Stimulated activated CD8-positive, alpha-beta memory T cell treated with anti-CD3 and anti-CD28 coated beads, Interleukin-15, amount 100 ng/mL, for 4 hours (primary cell): ENCODE results near the gene ZDHHC4.

Experiments
- DNase-seq, 2 donors: peaks; one replicate each; pipeline ENCODE4 v3.0.0-alpha.2; 2020; ENCODE audit warnings: low read depth in 2 of 2

The ZDHHC4 gene

GRCh38 chr7:6606866-6607583 lies 29.8 kb downstream of the ZDHHC4 start:
- DNase-seq, result no peak

- no peak for DNase-seq
These were observed 30.4 kb downstream of the ZDHHC4 start for GRCh38 chr7:6607651-6608051.

- no peak for DNase-seq
These were observed 30.8 kb downstream of the ZDHHC4 start for GRCh38 chr7:6608081-6608480.

GRCh38 chr7:6608794-6609193 lies 31.5 kb downstream of the ZDHHC4 start:
- no peak for DNase-seq

GRCh38 chr7:6612819-6613218 lies 35.6 kb downstream of the ZDHHC4 start:
- no peak for DNase-seq

DNA sequence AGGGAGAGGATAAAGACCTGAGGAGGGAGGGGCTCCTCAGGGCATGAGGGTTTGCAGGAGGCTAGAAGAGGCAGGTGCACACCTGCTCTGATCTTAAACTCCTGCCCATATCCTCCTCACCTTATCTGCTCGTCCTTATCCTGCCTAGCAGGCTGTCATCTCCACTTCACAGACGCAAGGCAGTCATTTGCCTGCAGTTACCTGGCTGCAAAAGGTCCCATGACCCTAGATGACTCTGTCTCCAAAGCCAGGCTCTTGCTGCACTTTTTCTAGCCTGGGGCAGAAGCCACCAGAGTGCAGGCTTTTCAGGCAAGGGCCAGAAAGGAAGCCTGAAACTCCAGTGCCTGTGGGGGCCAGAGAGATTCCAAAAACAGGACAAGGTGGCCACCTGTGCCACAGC lies 36.5 kb downstream of the ZDHHC4 start:
- DNase-seq, result no peak

DNA sequence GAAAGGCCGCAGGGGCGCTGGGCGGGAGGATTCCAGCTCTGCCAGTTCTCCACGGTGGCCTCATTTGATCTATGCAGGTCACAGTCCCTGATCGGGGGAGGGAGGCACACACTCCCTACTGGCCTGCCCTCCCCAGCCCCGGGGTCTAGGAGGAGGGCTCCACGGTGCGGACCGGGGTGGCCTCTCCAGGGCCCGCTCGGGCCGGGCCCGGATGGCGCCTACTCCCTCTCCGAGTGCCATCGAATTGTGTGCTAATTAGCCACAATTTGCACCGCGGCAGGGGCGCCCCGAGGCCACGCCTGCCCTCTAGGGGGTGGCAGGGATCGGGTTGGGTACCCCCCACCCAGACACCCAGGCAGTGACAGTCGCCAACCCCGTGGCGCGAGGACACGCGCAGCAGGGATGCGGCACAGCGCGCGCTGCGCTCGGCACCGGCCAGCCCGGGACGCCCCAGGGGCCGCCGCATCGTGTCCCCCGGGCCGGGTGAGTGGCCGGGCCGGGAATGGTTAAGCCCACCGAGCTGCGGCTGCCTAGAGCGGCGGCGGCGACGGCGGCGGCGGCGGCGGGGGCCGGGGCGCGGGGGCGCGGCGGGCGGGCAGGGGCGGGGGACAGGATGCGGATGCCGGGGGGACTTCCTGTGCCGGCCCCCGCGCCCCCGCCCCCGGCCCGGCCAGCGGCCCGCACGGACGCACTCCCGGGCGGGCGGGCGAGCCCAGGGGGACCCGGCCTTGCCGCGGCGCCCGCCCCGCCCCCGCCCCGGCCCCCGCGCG lies 37.9 kb downstream of the ZDHHC4 start, which contains the start of gene ZNF853:
Gene ZNF853, plus strand, starts transcription at position 658 of the 770 bp plus-strand sequence. CDS start 565 bp downstream, outside the sequence.
- no peak for DNase-seq

DNA sequence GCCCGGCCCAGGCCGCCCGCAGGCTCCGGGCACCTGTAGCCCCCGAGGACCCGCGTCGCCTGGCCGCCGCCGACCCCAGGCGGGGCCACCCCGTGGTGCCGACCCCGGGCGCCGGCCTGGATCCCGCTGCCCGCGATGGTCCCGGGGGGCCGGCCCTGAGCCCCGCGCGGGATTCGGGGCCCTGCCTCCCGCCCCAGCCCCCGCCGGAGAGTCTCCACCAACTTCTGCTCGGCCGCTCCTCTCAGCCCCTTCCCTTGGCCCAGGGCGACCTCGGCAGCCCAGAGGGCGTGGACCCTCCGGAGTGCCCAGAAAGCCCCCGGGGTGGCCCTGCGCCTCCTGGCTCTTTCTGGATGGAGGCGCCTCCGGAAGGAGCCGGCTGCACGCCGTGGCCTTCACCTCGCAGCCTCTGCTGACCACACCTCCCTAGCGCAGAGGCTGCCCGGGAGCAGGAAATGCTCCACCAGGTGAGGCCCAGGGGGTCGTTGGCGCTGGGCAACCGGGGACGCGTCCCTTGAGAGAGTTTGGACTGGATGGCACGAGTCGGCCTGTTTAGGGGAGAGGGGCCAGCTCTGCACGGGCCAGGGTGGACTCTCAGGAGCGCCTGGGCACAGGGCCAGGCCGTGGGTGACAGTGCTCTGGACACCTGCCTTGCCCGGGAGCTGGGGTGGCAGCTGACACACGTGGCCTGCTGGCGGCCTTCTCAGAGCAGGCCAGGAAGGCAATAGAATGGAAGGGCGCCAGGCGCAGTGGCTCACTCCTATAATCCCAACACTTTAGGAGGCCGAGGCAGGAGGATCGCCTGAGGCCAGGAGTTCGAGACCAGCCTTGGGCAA lies 38.7 kb downstream of the ZDHHC4 start:
- no peak for DNase-seq

DNA sequence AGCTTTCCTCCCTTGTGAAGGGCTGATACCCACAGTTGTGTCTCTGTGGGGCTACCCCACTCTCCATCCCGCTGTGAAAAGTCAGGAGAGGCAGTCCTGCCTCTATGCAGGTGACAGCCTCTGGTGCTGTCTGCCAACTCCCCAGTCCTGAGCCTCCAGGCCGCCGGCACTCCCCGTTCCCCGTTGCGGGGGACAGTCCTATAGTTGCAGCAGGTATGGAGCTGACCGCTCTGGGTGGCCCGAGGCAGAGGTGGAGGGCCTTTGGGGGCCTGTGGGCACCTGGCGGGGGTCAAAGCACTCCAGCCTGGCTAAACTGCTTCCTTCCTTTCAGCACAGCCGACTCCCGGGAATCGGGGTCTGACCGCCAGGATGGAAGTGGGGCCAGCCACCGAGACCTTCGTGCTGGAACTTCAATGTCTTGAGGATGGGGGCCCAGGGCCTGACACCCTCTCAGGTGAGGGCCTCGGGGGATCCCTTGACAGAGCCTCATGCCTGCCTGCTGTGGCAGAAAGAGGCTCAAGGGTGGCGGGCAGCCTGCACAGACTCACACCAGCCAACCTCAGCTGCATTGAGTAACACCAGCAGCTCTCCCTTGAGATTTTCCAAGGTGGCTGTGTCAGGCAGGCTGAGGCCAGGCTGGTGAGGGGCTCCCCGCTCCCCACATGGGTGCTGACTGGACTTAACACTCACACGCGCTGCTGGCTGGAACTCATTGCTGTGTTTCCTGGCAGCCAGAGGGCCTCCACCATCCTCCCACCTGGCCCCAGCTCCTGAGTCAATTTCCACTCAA lies 39.8 kb downstream of the ZDHHC4 start:
- no peak for DNase-seq

- no peak for DNase-seq
These were observed 41.4 kb downstream of the ZDHHC4 start for GRCh38 chr7:6618621-6619020.

DNA sequence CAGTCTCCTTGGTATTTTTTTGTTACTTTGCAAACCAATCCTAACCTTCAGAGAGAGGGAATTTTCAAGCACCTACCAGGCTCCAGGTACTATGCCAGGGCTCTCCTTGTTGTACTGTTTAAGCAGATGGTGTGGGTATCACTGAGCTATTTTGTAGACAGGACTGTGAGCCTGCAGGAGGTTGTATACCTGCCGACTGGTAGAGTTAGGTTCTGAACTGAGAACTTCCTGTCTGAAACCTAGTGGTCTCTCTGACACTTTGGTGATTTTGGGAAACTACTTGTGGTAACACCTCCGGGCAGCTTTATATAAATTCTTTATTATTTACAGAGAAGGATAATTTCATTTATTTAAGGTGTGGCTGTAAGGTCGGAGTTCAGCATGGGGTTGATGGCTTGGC lies 42.7 kb downstream of the ZDHHC4 start:
- DNase-seq, result no peak

DNA sequence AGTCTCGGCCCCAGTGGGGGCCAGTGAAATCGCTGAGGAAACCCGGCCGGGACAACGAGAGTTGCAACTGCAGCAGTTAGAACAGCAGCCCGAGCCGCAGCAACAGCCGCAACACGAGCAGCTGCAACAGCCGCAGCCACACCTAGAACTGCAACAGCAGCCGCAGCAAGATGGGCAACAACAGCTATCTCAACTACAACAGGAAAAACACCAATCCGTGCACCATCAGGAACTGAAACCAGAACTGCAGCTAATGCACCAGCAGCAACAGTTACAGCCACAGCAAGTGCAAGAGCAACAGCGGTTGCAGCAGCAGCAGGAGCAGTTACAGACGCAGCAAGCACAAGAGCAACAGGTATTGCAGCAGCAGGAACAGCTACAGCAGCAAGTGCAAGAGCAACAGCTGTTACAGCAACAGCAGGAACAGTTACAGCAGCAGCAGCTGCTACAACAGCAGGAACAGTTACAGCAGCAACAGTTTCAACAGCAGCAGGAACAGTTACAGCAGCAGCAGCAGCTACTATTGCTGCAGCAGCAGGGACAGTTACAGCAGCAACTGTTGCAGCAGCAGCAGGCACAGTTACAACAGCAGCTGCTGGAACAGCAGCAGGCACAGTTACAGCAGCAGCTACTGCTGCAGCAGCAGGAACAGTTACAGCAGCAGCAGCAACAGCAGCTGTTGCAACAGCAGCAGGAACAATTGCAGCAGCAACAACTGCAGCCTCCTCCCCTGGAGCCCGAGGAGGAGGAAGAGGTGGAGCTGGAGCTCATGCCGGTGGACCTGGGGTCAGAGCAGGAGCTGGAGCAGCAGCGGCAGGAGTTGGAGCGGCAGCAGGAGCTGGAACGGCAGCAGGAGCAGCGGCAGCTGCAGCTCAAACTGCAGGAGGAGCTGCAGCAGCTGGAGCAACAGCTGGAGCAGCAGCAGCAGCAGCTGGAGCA lies 44.2 kb downstream of the ZDHHC4 start:
- DNase-seq, result no peak

DNA sequence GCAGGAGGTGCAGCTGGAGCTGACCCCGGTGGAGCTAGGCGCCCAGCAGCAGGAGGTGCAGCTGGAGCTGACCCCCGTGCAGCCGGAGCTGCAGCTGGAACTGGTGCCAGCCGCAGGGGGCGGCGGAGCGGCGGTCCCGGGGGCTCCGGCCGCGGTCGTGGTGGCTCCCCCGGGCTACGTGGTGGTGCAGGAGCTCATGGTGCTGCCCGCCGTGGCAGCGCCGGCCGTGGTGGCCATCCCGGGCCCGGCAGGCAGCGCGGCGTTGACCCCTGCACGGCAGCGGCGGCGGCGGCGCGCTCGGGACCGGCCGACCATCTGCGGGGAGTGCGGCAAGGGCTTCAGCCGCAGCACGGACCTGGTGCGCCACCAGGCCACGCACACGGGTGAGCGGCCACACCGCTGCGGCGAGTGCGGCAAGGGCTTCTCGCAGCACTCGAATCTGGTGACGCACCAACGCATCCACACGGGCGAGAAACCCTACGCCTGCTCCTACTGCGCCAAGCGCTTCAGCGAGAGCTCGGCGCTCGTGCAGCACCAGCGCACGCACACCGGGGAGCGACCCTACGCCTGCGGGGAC lies 45.0 kb downstream of the ZDHHC4 start:
- no peak for DNase-seq

GRCh38 chr7:6623589-6624245 lies 46.5 kb downstream of the ZDHHC4 start:
- no peak for DNase-seq

DNA sequence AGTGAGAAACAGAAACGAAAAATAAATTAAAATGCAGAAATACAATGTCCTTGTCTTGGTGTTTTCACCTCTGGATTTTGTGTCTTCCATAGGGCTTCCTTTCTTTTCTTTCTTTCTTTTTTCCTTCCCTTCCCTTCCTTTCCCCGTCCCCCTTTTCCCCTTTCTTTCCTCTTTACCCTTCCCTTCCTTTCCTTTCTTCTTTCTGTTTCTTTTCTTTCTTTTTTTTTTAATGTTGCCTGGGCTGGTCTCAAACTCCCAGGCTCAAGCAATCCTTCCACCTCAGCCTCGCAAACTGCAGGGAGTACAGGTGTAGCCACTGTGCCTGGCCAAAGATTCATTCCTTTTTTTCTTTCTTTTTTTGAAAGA lies 47.0 kb downstream of the ZDHHC4 start:
- no peak for DNase-seq

DNA sequence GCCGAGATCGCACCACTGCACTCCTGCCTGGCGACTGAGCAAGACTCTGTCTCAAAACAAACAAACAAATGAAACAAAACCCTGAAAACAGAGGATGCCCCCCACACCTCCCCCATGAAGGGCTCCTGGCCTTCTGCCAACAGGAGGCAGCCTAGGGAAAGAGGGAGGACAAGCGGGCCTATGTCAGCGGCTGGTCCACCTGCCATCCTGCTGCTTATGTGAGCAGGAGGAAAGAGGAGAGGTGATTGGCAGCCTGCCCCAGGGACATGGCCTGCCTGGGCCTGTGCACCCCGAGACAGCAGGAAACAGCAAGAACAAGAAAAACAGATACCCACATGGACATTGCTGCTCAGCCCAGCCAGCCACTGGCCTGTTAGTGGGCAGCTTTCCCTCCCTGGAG lies 50.8 kb downstream of the ZDHHC4 start:
- no peak for DNase-seq

DNA sequence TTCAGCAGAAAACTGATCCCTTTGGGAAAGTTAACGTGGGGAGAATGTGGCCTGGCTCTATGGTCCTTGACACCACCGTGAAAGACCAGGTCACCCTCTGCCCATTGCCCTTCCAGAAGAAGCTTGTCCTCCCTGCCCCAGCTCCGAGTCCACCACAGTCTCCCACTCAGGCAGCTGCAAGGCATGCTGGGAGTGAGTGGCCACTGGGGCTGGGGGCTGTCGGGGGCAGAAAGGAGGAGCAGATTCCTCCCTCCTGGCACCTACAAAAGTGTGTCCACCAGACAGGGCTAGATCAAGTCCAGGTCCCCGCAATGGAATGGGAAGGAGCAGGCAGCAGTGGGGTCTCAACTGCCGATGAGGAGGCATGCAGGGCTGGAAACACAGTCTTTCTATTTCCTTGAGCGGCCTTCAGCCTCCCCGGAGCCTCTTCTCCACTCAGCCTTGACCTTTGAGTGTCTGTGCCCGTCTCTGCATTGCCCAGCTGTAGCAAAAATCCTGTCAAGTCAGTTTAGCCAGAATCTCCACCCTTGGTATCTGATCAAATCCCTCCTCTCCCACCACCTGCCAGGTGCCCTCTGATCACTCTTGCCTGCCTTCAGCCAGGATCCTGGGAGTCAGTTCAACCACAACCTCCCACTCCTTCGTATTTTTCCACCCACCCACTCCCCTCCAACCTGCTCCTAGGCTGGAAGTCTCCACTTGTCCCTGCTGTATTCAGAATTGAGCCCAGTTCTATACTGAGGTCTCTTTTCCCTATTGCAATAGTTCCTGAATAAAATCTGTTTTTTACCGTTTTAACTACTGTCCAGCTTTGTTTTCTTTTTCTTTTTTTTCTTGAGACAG lies 53.0 kb downstream of the ZDHHC4 start:
- DNase-seq, result no peak

GRCh38 chr7:6631605-6632004 lies 54.4 kb downstream of the ZDHHC4 start:
- DNase-seq, result no peak

DNA sequence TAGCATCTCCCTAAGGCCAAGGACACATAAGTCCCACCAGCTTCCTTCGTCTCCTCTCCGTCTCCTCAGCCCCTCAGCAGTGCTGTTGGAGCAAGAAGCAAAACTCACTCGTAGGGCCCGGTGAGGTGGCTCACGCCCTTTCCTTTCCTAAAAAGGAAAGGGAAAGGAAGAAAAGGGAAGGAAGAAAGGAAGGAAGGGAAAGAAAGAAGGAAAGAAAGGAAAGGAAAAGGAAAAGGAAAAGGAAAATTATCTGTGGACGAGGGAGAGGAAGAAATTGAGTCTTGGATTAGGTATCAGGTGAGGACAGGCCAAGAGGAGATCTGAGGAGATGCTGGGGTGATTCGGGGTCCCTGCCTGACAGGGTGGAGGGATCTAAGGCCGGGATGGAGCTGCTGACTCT lies 56.8 kb downstream of the ZDHHC4 start:
- no peak for DNase-seq
